GM19438 (cell line): ENCODE data around the gene STAM.
"Not testable (repeated sequence)": the region's sequence is repeated elsewhere in the genome, so short reads cannot be mapped to it uniquely, and the experiment has no call there.

Experiments used
- ATAC-seq: cut with Tn5 transposase; IDR thresholded peaks from one replicate; pipeline ENCODE4 v1.9.1; 2021; ENCODE audit warnings: low read depth; ENCODE audit not compliant: unreplicated experiment

The STAM gene

GRCh38 chr10:17643755-17644484 is at the start of gene STAM:
TSS of gene STAM (plus strand) at chr10:17644151. CDS start at chr10:17644340, 189 bp downstream.
- peak; percentile 91 for ATAC-seq

GRCh38 chr10:17597386-17597785 is 46.6 kb upstream of the STAM start:
- ATAC-seq, result no peak

- ATAC-seq, result no peak
Measured at GRCh38 chr10:17599089-17599488, 44.9 kb upstream of the STAM start.

GRCh38 chr10:17605936-17606335 is 38.0 kb upstream of the STAM start:
- ATAC-seq, result no peak

- no peak for ATAC-seq
Measured at GRCh38 chr10:17606547-17607040, 37.4 kb upstream of the STAM start.

GRCh38 chr10:17607060-17607459 is 36.9 kb upstream of the STAM start:
- no peak for ATAC-seq

GRCh38 chr10:17607603-17608332 is 36.2 kb upstream of the STAM start:
- peak; percentile 66 for ATAC-seq

- no peak for ATAC-seq
Measured at GRCh38 chr10:17609523-17610079, 34.4 kb upstream of the STAM start.

GRCh38 chr10:17616403-17617030 is 27.4 kb upstream of the STAM start:
- ATAC-seq, result peak; percentile 41

- peak; percentile 71 for ATAC-seq
Measured at GRCh38 chr10:17617031-17617911, 26.7 kb upstream of the STAM start, which contains the start of gene HACD1. TSS of gene HACD1 (minus strand) at chr10:17617374. CDS start at chr10:17617339, 35 bp downstream.

- ATAC-seq, result no peak
Measured at GRCh38 chr10:17622061-17622460, 21.9 kb upstream of the STAM start.

GRCh38 chr10:17624996-17625395 is 19.0 kb upstream of the STAM start:
- ATAC-seq, result no peak

GRCh38 chr10:17626656-17627055 is 17.3 kb upstream of the STAM start:
- no peak for ATAC-seq

- not testable (repeated sequence) for ATAC-seq
Measured at GRCh38 chr10:17632590-17632989, 11.4 kb upstream of the STAM start.

GRCh38 chr10:17633353-17633752 is 10.6 kb upstream of the STAM start:
- no peak for ATAC-seq

- no peak for ATAC-seq
Measured at GRCh38 chr10:17637869-17638268, 6.1 kb upstream of the STAM start.

GRCh38 chr10:17640331-17640816 is 3.6 kb upstream of the STAM start:
- no peak for ATAC-seq

GRCh38 chr10:17643339-17643754 is 604 bp upstream of the STAM start:
- peak; percentile 27 for ATAC-seq

- peak; percentile 38 for ATAC-seq
Measured at GRCh38 chr10:17644485-17644943, 563 bp downstream of the STAM start.
